Keratinocyte (primary cell): Measurements from ENCODE around the gene TAS2R5.

Experiments
- CTCF ChIP-seq, 3 experiments: IDR thresholded peaks in 1 of 3; conservative IDR thresholded peaks in 1 of 3; optimal IDR thresholded peaks in 1 of 3; 2 replicates in 2 of 3; 3 replicates in 1 of 3; pipeline versions ENCODE3 to v1.5.1; 2011; ENCODE audit warnings: low read length in 3 of 3, mild to moderate bottlenecking in 3 of 3, moderate library complexity in 2 of 3, control low read depth in 1 of 3, inconsistent platforms in 1 of 3; ENCODE audit not compliant: insufficient read depth in 2 of 3; ENCODE audit errors: extremely low read depth in 1 of 3
- EZH2 ChIP-seq: IDR thresholded peaks from one replicate; pipeline ENCODE4 v1.6.1; 2012; ENCODE audit warnings: inconsistent platforms, mild to moderate bottlenecking, low read length, moderate library complexity

GRCh38 chr7:141776374-141776773, 13.6 kb upstream of the TAS2R5 start, which contains the start of gene TAS2R4:
- TF ChIP-seq CTCF (optimal IDR thresholded peaks at IDR 0.05 in 1 of 3, IDR thresholded peaks at IDR 0.05 in 1 of 3, conservative IDR thresholded peaks at IDR 0.05 in 1 of 3; ENCODE audit: extremely low read depth in 1 of 3, insufficient read depth in 2 of 3, low read length in 3 of 3) (no peak), EZH2 (no peak)
